Kidney (tissue), 14 donors: ENCODE measurements around the gene SFXN5. TPM values are rescaled to one million over a fixed set of nuclear protein-coding genes. Genes with fewer than 3 reads are reported as not detected.

Experiments used
- DNase-seq, 5 donors: peaks; one replicate each; pipeline ENCODE4 v3.0.0-alpha.2; 2013 to 2020
- FAIRE-seq: peaks from 2 replicates; lab custom pipeline; 2012; peaks lifted over from hg19 to GRCh38; lab: Jason Lieb, UNC
- H3K27ac ChIP-seq, 2 donors: one replicate each; pipeline ENCODE4 v1.7.0; 2013; ENCODE audit warnings: low read depth in 2 of 2, low read length in 2 of 2, inconsistent platforms in 1 of 2
- H3K27me3 ChIP-seq: one replicate; pipeline ENCODE4 v1.7.1; 2013; ENCODE audit warnings: low read length, inconsistent platforms; ENCODE audit not compliant: control insufficient read depth, insufficient read depth
- H3K36me3 ChIP-seq, 3 donors: one replicate each; pipeline versions ENCODE4 v1.7.0 to v1.7.1; 2013; ENCODE audit warnings: low read length in 3 of 3, control low read depth in 1 of 3, inconsistent platforms in 1 of 3; ENCODE audit not compliant: insufficient read depth in 3 of 3, control insufficient read depth in 2 of 3
- H3K4me1 ChIP-seq, 3 donors: one replicate each; pipeline versions ENCODE4 v1.7.0 to v1.7.1; 2013; ENCODE audit warnings: low read length in 3 of 3, inconsistent platforms in 1 of 3, low read depth in 1 of 3; ENCODE audit not compliant: control insufficient read depth in 2 of 3, insufficient read depth in 2 of 3
- H3K4me3 ChIP-seq, 3 donors: one replicate each; pipeline versions ENCODE4 v1.7.0 to v1.8.1; 2013; ENCODE audit warnings: low read length in 3 of 3, control low read depth in 1 of 3, inconsistent platforms in 1 of 3
- H3K9ac ChIP-seq, 3 donors: one replicate each; pipeline versions ENCODE4 v1.7.0 to v1.7.1; 2013; ENCODE audit warnings: low read length in 3 of 3, control low read depth in 1 of 3, inconsistent platforms in 1 of 3
- H3K9me3 ChIP-seq, 3 donors: one replicate each; pipeline versions ENCODE4 v1.7.0 to v1.7.1; 2013; ENCODE audit warnings: low read length in 3 of 3, control low read depth in 1 of 3, inconsistent platforms in 1 of 3; ENCODE audit not compliant: control insufficient read depth in 2 of 3, insufficient read depth in 1 of 3
- CTCF ChIP-seq: IDR thresholded peaks from 3 replicates; pipeline ENCODE4 v1.5.1; 2012; ENCODE audit warnings: mild to moderate bottlenecking, moderate library complexity, borderline replicate concordance; ENCODE audit not compliant: insufficient read depth; ENCODE audit errors: extremely low read depth
- intact Hi-C: fragments of 100-400 bp; cut with DNase I; formaldehyde crosslinking; loops from one replicate; pipeline ENCODE4 v1.11.1; 2022
- polyA plus RNA-seq: library from polyadenylated mRNA; stranded (reverse); fragments of 350-450 nt; fragmentation: Illumina TruSeq; extraction: RNeasy Lipid Tissue Mini Kit (QIAGEN cat#74804); gene quantifications from one replicate; pipeline ENCODE4 v1.2.3, GENCODE V29; 2014; ENCODE audit warnings: low read depth, low replicate concordance; ENCODE audit not compliant: insufficient read depth
- total RNA-seq: library from RNA; stranded (reverse); fragmentation: NEBNext Ultra II Directional; extraction: Animal tissue kit (Norgen Biotek cat#: 25700); gene quantifications from one replicate; pipeline ENCODE4 v1.2.1, GENCODE V29; 2021
- donor health status: control.
- donor health status: control.
- donor health status: control.
- donor health status: control.
- donor health status: control.
- donor health status: DM: yes; HTN: yes; CAD: no.
- donor health status: Normal renal cell carcinoma (clear cell type).

SFXN5 gene
- total and polyA plus RNA-seq, 2 donors from 2014 or later = 21.4 to 35.9 TPM

GRCh38 chr2:73091164-73091563 lies 19.7 kb upstream of the SFXN5 start:
- Histone ChIP-seq H3K9me3 (no peaks in the 10 kb centered on the region), H3K27ac (peak overlapping the region; percentile 1 to 14), H3K27me3 (no peaks in the 10 kb centered on the region), H3K36me3 (peaks cover 0 to 18% (median 9%) of the 10 kb centered on the region in 3 donors), H3K4me3 (no peak overlapping the region), H3K4me1 (peaks cover 2 to 72% (median 63%) of the 10 kb centered on the region in 3 donors), H3K9ac (no peak overlapping the region)
- FAIRE-seq (no peak), DNase-seq (peak in 4 of 5 donors; percentile 37 to 75 (median 64))
- intact Hi-C loops = no loop called here
- TF ChIP-seq CTCF = no peak

DNA sequence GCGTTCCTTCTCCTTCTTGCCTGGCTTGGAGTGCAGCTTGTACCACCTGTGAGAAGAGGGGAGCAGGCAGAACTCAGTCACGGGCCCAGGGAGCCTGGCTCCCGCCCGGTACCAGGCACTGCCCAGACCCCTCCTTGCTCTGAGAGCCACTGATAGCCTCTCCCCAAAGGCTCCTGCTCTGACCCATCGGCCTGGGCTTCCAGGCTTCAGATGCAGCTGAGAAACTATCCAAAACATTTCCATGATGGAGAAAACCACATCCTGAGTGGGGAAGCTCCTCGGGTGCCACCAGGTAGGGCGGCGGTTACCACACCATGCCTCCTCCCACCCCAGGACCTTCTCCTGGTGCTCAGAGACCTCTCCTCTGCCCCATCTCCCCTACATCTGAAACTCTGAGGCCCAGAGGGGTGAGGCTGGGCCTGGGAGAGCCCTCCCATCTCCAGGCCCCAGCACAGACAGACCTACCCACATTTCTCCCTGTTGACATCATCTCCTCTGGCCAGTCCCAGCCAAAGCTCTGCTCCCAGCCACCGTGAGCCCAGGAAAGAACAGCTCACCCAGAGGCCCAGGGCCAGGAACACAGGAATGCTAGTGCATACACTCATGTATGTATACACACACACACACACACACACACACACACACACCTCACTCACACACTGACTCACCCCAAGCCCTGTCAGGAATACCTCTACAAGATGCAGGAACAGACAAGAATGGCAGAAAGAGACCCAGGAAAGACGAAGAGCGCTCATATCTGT lies 17.9 kb upstream of the SFXN5 start:
- FAIRE-seq (no peak), DNase-seq (peak in 4 of 5 donors; percentile 41 to 84 (median 49))
- TF ChIP-seq CTCF = no peak
- Histone ChIP-seq H3K4me3 (no peak overlapping the region), H3K27ac (peak overlapping the region in 1 of 2 donors; percentile 52), H3K4me1 (peaks cover 2 to 72% (median 64%) of the 10 kb centered on the region in 3 donors), H3K36me3 (peaks cover 0 to 19% (median 10%) of the 10 kb centered on the region in 3 donors), H3K9ac (no peak overlapping the region), H3K27me3 (no peaks in the 10 kb centered on the region), H3K9me3 (no peaks in the 10 kb centered on the region)
- intact Hi-C loops = loop anchor here (5.0 kb wide), 1 partner anchor 73 kb away; no protein-coding TSS in a partner anchor

DNA sequence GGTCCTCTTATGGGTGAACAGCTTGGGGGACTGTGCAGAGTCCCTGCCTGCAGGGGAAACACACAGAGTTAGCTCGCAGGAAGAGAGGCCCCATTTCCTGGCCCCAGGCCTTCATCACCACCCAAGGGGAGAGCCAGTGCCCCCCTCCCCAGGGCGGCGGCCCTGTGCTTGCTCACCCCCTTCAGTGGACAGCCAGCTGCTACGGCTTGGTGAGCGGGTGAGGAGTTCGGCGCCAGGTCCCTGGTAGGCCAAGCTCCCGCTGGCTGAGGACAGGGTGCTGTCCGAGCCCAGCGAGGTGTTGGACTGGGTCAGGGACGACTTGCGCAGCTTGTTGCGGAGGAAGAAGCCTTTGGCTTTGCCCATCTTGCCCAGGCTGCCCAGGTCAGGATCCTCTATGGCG lies 17.2 kb upstream of the SFXN5 start:
- intact Hi-C loops = loop anchor here (5.0 kb wide), 1 partner anchor 74 kb away; no protein-coding TSS in a partner anchor
- no peaks in the 10 kb centered on the region for H3K9me3 ChIP-seq

More for the DNA sequence above, 17.2 kb upstream of the SFXN5 start:
- Histone ChIP-seq H3K27me3 (no peaks in the 10 kb centered on the region), H3K9ac (no peak overlapping the region), H3K4me1 (peaks cover 2 to 75% (median 65%) of the 10 kb centered on the region in 3 donors), H3K36me3 (peaks cover 0 to 19% (median 12%) of the 10 kb centered on the region in 3 donors), H3K27ac (peak overlapping the region in 1 of 2 donors; percentile 52), H3K4me3 (no peak overlapping the region)
- DNase-seq = peak in 1 of 5 donors; percentile 68
- TF ChIP-seq CTCF = no peak
- FAIRE-seq = no peak
